Temporal lobe (tissue), 2 donors: ENCODE measurements around the gene MKX. TPM values are rescaled to one million over a fixed set of nuclear protein-coding genes. Genes with fewer than 3 reads are reported as not detected.

ENCODE experiments used
- small RNA-seq: library from RNA; depleted of rRNA; stranded (forward); fragments of <200 nt; gene quantifications from one replicate; pipeline ENCODE3, GENCODE V24; 2014; ENCODE audit warnings: low replicate concordance
- total RNA-seq: library from RNA; depleted of rRNA; stranded (reverse); fragments of >200 nt; gene quantifications from one replicate; pipeline ENCODE4 v1.2.3, GENCODE V29; 2014

The MKX gene
- total RNA-seq, 1 donor from 2014 or later, result 0.49 TPM

Small RNA genes within 50 kb of the gene (small RNA-seq; reads per million reads assigned to genes)
- not detected for gene RN7SKP132

Other genes with a start within 250 kb of the MKX start
- gene RAB18, start 241.5 kb downstream of the MKX start, total RNA-seq, result 78.4 TPM